HG03575 (cell line): Measurements from ENCODE around the gene RAD50.
"Not testable (repeated sequence)": the region's sequence is repeated elsewhere in the genome, so short reads cannot be mapped to it uniquely, and the experiment has no call there.

Experiments
- ATAC-seq: cut with Tn5 transposase; IDR thresholded peaks from one replicate; pipeline ENCODE4 v1.9.1; 2021; ENCODE audit not compliant: unreplicated experiment, insufficient number of reproducible peaks, low FRiP score; ENCODE audit errors: extremely low read depth

Gene RAD50

DNA sequence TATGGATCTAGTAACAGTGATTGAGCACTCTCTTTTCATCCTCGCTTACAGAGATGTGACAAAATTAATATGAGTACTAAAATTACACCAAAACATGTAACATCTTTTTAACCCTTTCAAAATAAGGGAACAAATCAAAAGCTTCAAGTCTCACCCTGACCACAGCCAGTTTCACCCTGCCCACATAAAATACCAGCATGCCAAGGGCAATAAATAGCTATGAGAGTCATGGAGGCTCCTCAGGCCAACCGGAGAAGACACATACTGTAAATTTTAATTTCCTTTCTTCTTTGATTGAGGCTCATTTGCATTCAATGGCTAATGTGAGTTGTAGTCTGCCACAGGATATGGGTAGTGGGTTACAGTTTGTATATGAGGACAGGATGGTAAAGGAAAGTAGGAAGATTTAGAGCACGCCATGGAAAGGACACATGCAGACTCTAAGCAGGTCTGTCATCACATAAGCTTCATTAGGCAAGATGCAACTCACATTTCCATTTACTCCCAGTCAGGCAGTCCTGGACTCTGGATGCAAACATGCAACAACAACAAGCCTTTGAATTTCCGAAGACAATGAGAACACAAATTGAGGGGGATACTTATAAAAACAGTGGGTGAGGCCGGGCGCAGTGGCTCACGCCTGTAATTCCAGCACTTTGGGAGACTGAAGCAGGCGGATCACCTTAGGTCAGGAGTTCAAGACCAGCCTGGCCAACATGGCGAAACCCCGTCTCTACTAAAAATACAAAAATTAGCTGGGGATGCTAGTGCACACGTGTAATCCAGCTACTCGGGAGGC is 128.3 kb downstream of the RAD50 start:
- no peak for ATAC-seq

DNA sequence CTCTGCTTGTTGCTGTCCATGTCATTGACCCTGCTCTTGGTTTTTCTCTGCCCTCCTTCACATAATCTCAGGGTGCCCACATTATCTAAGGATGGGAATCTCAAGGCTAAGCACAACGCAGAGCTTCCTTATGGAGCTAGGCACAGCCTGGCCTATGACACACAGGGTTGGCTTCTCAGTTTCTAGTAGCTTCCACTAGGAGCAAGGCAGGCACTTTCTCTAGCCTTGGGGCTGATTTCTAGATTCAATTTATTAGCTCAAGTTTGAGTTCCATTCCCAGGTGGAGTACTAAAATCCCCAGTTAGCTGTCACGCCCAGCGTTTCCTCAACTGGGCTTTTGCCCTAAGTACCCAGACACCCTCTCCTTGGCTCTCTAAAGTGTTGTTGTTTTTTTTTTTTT is 129.4 kb downstream of the RAD50 start:
- no peak for ATAC-seq

DNA sequence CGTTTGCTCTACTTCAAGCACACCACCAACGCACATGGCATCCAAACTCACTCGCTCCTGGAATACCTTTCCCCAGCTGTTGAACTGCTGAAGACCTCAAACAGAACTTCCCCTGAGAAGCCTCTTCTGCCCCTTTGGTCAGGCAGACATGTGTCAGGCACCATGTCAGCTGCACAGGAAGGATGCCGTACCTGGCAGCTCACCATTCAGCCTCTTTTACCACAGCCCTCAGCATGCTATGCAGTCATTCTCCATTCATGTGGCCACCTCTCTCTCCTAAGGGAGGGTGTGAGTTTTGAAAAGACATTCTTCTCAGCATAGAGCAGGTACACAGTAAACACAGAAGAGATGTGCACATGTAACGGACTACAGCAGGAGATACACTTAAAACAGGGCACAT is 131.2 kb downstream of the RAD50 start:
- no peak for ATAC-seq

- no peak for ATAC-seq
Measured at GRCh38 chr5:132688536-132689339, 132.0 kb downstream of the RAD50 start.

DNA sequence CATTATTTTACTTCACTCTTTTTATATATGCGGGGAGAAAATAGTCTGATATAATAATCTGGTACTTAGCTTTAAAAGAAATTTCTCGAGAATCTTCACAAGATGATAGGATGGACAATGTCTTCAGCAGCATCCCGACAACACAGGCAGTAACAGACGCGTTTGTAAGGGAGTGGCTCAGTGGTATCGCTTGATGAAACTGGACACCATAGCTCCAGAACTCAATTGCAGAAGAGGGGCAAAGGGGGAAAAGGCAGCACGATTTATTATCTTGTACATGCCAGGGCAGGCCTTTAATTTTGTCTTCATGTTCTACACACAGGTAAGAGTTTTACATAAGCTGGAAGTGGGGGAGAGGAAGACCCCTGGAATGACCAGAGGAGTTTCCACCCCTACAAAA is 132.7 kb downstream of the RAD50 start:
- no peak for ATAC-seq

DNA sequence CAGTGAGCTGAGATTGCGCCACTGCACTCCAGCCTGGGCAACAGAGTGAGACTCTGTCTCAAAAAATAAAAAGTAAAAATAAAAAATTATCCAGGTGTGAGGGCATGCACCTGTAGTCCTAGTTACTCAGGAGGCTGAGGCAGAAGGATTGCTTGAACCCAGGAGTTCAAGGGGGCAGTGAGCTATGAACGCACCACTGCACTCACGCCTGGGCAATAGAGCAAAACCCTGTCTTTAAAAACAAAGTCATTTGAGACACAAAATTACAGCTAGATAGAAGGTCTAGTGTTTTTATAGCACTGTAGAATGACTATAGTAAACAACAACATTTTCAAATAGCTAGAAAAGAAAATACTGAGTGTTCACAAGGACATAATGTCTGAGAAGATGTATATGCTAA is 133.4 kb downstream of the RAD50 start:
- no peak for ATAC-seq

DNA sequence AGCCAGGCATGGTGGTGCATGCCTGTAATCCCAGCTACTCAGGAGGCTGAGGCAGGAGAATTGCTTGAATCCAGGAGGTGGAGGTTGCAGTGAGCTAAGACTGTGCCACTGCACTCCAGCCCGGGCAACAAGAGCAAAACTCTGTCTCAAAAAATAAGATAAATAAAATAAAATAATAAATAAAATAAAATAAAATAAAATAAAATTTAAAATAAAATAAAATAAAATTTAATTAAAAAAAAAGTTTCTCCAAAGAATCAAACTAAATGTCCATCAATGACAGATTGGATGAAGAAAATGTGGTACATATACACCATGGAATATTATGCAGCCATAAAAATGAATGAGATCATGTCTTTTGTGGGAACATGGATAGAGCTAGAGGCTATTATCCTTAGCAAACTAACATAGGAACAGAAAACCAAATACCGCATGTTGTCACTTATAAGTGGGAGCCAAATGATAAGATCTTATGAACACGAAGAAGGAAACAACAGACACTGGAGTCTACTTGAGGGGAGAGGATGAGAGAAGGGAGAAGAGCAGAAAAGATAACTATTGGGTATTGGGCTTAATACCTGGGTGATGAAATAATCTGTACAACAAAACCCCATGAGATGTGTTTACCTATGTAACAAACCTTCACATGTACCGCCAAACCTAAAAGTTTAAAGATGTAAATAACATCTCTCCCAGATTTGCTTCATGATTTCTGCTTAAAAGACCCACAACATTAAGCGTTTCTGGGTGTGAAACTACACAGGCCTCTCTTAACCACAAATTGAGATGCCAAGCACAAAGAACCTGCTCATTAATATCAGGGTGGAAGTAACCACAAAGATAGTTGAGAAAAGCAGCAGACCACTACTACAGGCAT is 135.2 kb downstream of the RAD50 start:
- not testable (repeated sequence) for ATAC-seq

- ATAC-seq, result no peak
Measured at GRCh38 chr5:132692632-132692967, 135.8 kb downstream of the RAD50 start.
